Activated naive CD8-positive, alpha-beta T cell treated with anti-CD3 and anti-CD28 coated beads, Interleukin-2, amount 10 ng/mL, durations not matched to agents 7 days and 5 days (primary cell): ENCODE measurements around the gene MIER2. TPM values are rescaled to one million over a fixed set of nuclear protein-coding genes. Genes with fewer than 3 reads are reported as not detected.
"Not testable (repeated sequence)": the region's sequence is repeated elsewhere in the genome, so short reads cannot be mapped to it uniquely, and the experiment has no call there.

Source experiments
- ATAC-seq: fragments of 150-1000 bp; cut with Tn5 transposase; one replicate; pipeline ENCODE4 v1.10.0; 2021; ENCODE audit warnings: low read depth, moderate library complexity
- POLR2A ChIA-PET: fragments of 350-600 bp; sonication (Branson Sonifier 250); formaldehyde crosslinking; loops from one replicate; lab custom pipeline; 2021; ENCODE audit warnings: antibody characterized with exemption; lab: Charles Lee
- DNase-seq: peaks from one replicate; pipeline ENCODE4 v3.0.0; 2021
- H3K27ac Mint-ChIP-seq: one replicate; pipeline ENCODE4 v1.8.0; 2022; ENCODE audit warnings: mild to moderate bottlenecking, mixed read lengths
- H3K27me3 Mint-ChIP-seq: one replicate; pipeline ENCODE4 v1.8.0; 2022; ENCODE audit warnings: mild to moderate bottlenecking, moderate library complexity, mixed read lengths
- H3K36me3 Mint-ChIP-seq: one replicate; pipeline ENCODE4 v1.8.0; 2021; ENCODE audit warnings: mild to moderate bottlenecking, mixed read lengths
- H3K4me1 Mint-ChIP-seq: one replicate; pipeline ENCODE4 v1.8.0; 2021; ENCODE audit warnings: mixed read lengths
- H3K4me3 Mint-ChIP-seq: one replicate; pipeline ENCODE4 v1.8.0; 2022; ENCODE audit warnings: mild to moderate bottlenecking, moderate library complexity, mixed read lengths
- H3K9me3 Mint-ChIP-seq: one replicate; pipeline ENCODE4 v1.8.0; 2021; ENCODE audit warnings: mixed read lengths
- total RNA-seq, 2 experiments: library from RNA; stranded (reverse); gene quantifications; one replicate each; pipeline ENCODE4 v1.2.3, GENCODE V29; 2021

Gene MIER2, protein sequence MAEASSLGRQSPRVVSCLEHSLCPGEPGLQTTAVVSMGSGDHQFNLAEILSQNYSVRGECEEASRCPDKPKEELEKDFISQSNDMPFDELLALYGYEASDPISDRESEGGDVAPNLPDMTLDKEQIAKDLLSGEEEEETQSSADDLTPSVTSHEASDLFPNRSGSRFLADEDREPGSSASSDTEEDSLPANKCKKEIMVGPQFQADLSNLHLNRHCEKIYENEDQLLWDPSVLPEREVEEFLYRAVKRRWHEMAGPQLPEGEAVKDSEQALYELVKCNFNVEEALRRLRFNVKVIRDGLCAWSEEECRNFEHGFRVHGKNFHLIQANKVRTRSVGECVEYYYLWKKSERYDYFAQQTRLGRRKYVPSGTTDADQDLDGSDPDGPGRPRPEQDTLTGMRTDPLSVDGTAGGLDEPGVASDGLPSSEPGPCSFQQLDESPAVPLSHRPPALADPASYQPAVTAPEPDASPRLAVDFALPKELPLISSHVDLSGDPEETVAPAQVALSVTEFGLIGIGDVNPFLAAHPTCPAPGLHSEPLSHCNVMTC
- total RNA-seq: 10 to 100 TPM; 23.4 to 24.9 TPM

DNA sequence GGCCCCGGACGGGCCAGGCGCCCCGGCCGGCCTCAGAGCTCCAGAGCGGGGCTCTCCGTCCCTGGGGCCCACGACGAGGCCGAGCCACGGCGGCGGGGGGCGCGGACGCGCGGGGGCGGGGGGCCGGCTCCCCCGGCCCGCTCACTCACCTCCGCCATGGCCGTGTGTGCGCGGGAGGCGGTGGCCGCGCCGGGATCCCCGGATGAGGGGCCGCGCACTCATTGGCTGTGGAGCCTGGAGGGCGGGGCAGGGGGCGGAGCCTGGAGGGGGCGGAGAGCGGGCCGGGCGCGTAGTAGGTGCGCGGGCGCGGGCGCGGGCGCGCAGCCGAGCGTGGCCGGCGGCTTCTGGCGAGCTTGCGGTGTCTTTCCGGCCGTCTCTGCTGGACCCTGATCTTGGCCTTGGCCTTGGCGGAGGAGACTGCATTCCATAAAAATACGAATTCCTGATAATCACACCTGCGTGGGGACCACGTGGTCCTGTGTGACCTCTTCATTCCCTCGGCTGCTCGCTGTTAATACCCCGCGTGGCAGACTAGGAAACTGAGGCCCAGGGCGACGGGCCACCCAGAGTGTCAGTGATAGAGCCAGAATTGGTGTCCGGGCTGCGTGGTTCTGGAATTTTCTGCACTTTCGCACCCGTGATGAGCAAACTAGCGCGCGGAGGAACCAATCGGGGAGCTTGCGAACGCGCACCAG is at the start of gene MIER2:
Gene MIER2, minus strand, starts transcription at position 172 of the 695 bp plus-strand sequence. Its CDS starts 14 bp downstream, at position 158.
- peak; percentile 89 for ATAC-seq
- POLR2A ChIA-PET: no interaction called here
- H3K9me3 Mint-ChIP-seq: no peaks in the 10 kb centered on the region
- H3K4me3 Mint-ChIP-seq: peak within 1 kb of the TSS; percentile 88
- peaks cover 9% of the 10 kb centered on the region for H3K36me3 Mint-ChIP-seq
- peaks cover 31% of the 10 kb centered on the region for H3K4me1 Mint-ChIP-seq
- H3K27me3 Mint-ChIP-seq: peaks cover 9% of the 10 kb centered on the region
- peak; percentile 99 for DNase-seq
- peak within 1 kb of the TSS; percentile 81 for H3K27ac Mint-ChIP-seq

DNA sequence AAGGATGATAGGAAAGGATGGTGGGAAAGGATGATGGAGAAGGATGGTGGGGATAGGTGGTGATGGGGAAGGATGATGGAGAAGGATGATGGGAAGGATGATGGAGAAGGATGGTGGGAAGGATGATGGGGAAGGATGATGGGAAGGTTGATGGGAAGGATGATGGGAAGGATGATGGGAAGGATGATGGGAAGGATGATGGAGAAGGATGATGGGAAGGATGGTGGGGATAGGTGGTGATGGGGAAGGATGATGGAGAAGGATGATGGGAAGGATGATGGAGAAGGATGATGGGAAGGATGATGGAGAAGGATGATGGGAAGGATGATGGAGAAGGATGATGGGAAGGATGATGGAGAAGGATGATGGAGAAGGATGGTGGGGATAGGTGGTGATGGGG is 49.0 kb upstream of the MIER2 start:
- POLR2A ChIA-PET, ATAC-seq: not testable (repeated sequence)

DNA sequence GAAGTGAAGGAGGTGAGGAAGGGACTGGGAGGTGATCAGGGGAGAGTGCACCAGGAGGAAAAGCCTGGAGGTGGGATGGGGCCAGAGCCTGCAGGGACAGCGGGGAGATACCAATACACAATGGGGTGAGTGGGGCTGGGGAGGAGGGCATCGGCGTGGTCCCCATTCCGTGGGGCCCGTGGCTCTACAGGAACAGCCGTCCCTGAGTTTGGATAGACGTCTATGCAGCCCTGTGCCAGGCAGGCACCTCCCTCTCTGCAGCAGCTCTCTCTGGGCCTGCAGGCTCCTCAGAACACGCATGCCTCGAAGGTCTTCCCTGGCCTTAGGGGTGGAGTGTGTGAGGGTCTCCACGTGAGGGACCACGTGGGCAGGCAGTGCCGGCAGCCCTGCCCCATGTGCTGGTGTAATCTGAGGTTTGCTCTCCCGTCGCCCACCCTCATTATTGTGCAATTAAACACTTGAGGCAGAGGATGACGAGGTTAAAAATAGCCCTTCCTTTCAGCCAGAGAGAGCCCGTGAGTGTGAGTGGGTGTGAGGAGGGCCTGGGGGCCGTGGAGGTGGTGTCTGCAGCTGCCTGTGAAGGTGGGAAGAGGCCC is 47.9 kb upstream of the MIER2 start:
- H3K36me3 Mint-ChIP-seq: peaks cover 12% of the 10 kb centered on the region
- DNase-seq (no peak), ATAC-seq (no peak)
- POLR2A ChIA-PET: no interaction called here
- peaks cover 8% of the 10 kb centered on the region for H3K27me3 Mint-ChIP-seq
- H3K9me3 Mint-ChIP-seq: peaks cover 19% of the 10 kb centered on the region
- H3K4me3 Mint-ChIP-seq: no peak overlapping the region
- H3K27ac Mint-ChIP-seq: no peak overlapping the region
- H3K4me1 Mint-ChIP-seq: peaks cover 2% of the 10 kb centered on the region

More for the DNA sequence above, 49.0 kb upstream of the MIER2 start:
- Mint-ChIP-seq H3K27ac (peak overlapping the region; percentile 81), H3K36me3 (peaks cover 12% of the 10 kb centered on the region), H3K9me3 (peaks cover 19% of the 10 kb centered on the region), H3K4me3 (peak overlapping the region; percentile 24)
- not testable (repeated sequence) for H3K4me1 Mint-ChIP-seq, H3K27me3 Mint-ChIP-seq, DNase-seq

DNA sequence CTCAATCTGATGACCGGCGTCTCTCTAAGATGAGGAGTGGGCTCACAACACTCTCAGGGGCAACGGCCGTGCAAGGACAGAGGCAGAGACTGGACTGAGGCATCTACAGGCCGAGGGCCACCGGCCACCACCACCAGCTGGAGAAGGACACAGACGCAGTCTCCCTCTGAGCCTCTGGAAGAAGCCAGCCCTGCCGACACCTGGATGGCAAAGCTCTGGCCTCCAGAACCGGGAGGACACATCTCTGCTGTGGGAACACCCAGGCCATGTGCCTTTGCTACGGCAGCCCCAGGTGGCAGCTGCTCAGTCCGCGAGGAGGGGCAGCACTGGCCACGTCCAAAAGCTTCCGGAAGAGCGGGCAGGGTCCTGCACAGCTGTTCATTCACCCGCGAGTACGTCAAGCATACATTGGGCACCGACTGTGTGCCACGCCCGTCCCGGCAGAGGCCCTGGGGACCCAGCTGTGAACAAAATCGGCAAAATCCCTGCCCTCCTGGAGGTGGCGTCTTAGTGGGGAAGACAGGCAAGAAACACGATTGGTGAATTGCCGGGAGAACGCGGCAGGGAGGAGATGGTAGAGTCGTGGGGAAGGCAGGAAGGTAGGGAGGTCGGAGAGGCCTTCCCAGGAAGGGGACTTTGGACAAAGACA is 47.3 kb upstream of the MIER2 start:
- POLR2A ChIA-PET: no interaction called here
- H3K9me3 Mint-ChIP-seq: peaks cover 19% of the 10 kb centered on the region
- H3K4me1 Mint-ChIP-seq: peaks cover 2% of the 10 kb centered on the region
- H3K27me3 Mint-ChIP-seq: peaks cover 10% of the 10 kb centered on the region
- no peak overlapping the region for H3K4me3 Mint-ChIP-seq
- no peak for ATAC-seq
- peaks cover 12% of the 10 kb centered on the region for H3K36me3 Mint-ChIP-seq
- H3K27ac Mint-ChIP-seq: no peak overlapping the region
- DNase-seq: no peak

DNA sequence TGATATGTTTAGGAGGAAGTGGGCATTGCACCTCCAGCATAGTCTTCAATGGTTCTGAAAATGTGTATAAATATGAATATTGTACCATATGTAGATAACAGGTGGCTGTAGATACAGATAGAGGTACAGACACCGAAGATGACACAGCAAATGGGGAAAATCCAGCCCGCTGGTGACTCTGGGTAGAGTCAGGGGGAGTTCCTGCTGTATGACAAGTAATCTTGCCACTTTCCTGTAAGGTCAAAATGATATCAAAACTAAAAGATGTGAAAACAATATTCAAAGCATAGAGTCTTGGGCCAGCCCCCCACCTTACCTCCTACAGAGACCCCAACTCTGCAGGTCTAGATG is 46.6 kb upstream of the MIER2 start:
- no peak for ATAC-seq
- H3K4me3 Mint-ChIP-seq: no peak overlapping the region
- H3K27me3 Mint-ChIP-seq: peaks cover 16% of the 10 kb centered on the region
- peaks cover 2% of the 10 kb centered on the region for H3K4me1 Mint-ChIP-seq
- no peak overlapping the region for H3K27ac Mint-ChIP-seq
- H3K9me3 Mint-ChIP-seq: peaks cover 19% of the 10 kb centered on the region
- POLR2A ChIA-PET: no interaction called here
- peaks cover 12% of the 10 kb centered on the region for H3K36me3 Mint-ChIP-seq
- DNase-seq: no peak

DNA sequence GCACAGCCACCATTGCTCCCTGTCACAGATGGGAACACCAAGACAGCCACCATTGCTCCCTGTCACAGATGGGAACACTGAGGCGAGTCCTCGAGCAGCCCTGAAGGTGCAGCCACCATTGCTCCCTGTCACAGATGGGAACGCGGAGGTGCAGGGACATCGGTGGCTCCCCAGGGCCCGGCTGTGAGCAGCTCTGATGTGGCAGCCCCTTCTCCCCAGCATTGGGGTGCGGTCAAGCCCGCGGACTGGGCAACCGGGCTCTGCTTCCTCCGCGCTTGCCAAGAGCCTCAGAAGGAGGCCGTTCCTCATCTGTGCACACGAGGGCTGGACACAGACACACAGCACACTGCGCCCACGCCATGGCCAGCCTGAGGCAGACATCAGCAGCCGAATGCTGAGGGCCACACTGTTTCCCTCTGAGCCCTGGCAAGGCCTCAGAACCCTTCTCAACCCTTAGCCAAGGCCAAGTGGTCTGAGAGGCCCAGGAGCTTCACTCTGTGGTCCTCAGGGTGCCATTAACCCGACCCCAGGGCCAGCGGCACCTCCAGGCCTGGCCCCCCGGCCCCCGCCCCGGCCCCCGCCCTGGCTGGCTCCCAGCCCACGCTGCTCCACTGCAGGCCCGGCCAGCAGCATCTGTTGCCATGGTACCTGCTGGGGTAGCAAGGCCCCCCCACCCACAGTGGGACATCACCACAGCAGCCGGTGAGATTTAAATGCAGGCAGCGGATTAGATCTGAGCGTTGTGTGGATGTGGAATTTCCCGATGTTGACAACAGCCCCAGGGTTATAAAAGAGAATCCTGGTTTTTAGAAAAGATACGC is 46.0 kb upstream of the MIER2 start:
- peaks cover 10% of the 10 kb centered on the region for H3K36me3 Mint-ChIP-seq
- H3K27ac Mint-ChIP-seq: no peak overlapping the region
- peaks cover 17% of the 10 kb centered on the region for H3K9me3 Mint-ChIP-seq
- DNase-seq (no peak), ATAC-seq (no peak)
- POLR2A ChIA-PET: no interaction called here
- peaks cover 22% of the 10 kb centered on the region for H3K27me3 Mint-ChIP-seq
- peaks cover 2% of the 10 kb centered on the region for H3K4me1 Mint-ChIP-seq
- no peak overlapping the region for H3K4me3 Mint-ChIP-seq

DNA sequence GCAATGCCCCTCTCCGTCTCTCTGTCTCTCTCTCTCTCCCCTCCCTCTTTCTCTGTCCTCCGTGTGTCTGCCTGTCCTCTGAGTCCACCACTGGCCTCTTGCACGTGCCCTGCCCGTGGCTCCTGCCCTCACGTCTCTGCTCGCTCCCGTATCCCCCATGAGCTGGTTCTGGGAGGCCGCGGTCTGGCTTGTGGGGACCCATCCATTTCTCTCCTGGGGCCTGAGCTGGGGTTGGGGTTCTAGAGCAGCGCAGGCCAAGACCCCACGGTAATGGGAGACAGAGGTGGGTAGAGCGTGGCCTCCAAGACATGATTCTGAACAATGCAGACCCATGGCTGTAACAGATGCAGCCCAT is 45.3 kb upstream of the MIER2 start:
- Mint-ChIP-seq H3K4me3 (no peak overlapping the region), H3K4me1 (peaks cover 2% of the 10 kb centered on the region), H3K9me3 (peaks cover 13% of the 10 kb centered on the region), H3K36me3 (peaks cover 6% of the 10 kb centered on the region), H3K27ac (no peak overlapping the region), H3K27me3 (peaks cover 28% of the 10 kb centered on the region)
- ATAC-seq (no peak), DNase-seq (no peak)
- POLR2A ChIA-PET: no interaction called here

DNA sequence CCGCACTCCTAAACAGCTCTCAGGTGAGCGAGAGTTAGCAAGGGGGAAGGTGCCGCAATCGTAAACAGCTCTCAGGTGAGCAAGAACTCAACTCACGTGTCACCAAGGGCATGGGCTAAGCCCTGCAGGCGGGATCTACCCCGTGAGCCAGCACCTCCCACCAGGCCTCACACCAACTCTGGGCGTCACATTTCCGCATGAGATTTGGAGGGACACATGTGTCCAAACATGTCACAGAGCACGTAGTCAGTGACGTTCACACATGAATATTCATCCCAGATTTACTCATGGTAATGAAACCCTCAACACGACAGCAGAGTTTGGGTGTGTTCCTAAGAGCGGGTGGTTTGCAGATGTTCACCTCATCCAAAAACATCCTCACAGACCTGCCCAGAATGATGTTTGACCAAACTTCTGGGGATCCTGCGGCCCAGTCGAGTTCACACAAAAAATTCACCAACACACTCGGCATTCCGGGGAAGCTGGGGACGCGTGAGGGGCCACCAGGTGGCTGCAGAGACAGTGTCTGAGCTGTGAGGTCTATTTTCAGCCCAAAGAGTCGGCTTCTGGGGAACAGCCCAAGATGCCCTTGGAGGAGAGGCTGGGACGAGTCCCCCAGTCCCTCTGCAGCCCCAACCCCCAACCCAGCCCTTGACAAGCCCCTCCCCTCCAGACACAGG is 44.8 kb upstream of the MIER2 start:
- Mint-ChIP-seq H3K4me1 (peaks cover 2% of the 10 kb centered on the region), H3K36me3 (peaks cover 6% of the 10 kb centered on the region), H3K27me3 (peaks cover 31% of the 10 kb centered on the region), H3K4me3 (no peak overlapping the region), H3K9me3 (peaks cover 11% of the 10 kb centered on the region), H3K27ac (no peak overlapping the region)
- no peak for DNase-seq
- ATAC-seq: no peak
- POLR2A ChIA-PET: no interaction called here

DNA sequence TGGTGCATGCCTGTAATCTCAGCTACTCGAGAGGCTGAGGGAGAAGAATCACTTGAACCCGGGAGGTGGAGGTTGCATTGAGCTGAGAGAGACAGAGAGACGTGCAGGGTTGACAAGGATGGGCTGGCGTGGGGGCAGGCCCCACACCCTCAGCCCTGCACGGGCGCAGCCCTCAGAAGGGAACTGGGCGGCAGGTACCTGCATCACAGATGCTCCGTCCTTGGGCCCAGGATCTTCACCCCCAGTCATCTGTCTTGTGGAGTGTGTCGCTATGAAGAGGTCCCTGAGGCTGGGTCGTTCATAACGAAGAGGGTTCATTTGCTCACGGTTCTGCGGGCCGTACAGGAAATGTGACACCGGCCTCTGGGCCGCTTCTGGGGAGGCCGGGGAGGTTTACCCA is 44.1 kb upstream of the MIER2 start:
- H3K4me1 Mint-ChIP-seq: no peaks in the 10 kb centered on the region
- peaks cover 8% of the 10 kb centered on the region for H3K9me3 Mint-ChIP-seq
- H3K36me3 Mint-ChIP-seq: peaks cover 5% of the 10 kb centered on the region
- no peak overlapping the region for H3K4me3 Mint-ChIP-seq
- POLR2A ChIA-PET: no interaction called here
- DNase-seq (no peak), ATAC-seq (no peak)
- peaks cover 38% of the 10 kb centered on the region for H3K27me3 Mint-ChIP-seq
- no peak overlapping the region for H3K27ac Mint-ChIP-seq

DNA sequence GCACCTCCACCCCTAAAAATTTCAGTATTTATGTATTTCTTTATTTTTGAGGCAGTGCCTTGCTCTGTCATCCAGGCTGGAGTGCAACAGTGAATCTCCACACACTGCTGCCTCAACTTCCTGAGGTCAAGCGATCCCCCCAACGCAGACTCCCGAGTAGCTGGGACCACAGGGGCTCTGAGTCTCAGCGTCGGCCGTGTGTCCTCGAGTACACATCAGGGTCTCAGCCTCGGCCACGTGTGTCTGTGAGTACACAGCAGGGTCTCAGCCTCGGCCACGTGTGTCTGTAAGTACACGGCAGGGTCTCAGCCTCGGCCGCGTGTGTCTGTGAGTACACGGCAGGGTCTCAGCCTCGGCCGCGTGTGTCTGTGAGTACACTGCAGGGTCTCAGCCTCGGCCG is 43.2 kb upstream of the MIER2 start:
- H3K9me3 Mint-ChIP-seq: peaks cover 3% of the 10 kb centered on the region
- no peak overlapping the region for H3K4me3 Mint-ChIP-seq
- DNase-seq: no peak
- no peak overlapping the region for H3K27ac Mint-ChIP-seq
- peaks cover 4% of the 10 kb centered on the region for H3K4me1 Mint-ChIP-seq
- peaks cover 45% of the 10 kb centered on the region for H3K27me3 Mint-ChIP-seq
- ATAC-seq: no peak
- H3K36me3 Mint-ChIP-seq: no peaks in the 10 kb centered on the region
- POLR2A ChIA-PET: no interaction called here

DNA sequence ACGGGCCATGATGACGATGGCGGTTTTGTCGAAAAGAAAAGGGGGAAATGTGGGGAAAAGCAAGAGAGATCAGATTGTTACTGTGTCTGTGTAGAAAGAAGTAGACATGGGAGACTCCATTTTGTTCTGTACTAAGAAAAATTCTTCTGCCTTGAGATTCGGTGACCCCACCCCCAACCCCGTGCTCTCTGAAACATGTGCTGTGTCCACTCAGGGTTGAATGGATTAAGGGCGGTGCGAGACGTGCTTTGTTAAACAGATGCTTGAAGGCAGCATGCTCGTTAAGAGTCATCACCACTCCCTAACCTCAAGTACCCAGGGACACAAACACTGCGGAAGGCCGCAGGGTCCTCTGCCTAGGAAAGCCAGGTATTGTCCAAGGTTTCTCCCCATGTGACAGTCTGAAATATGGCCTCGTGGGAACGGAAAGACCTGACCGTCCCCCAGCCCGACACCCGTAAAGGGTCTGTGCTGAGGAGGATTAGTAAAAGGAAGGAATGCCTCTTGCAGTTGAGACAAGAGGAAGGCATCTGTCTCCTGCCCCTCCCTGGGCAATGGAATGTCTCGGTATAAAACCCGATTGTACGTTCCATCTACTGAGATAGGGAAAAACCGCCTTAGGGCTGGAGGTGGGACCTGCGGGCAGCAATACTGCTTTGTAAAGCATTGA is 42.2 kb upstream of the MIER2 start:
- POLR2A ChIA-PET, H3K4me1 Mint-ChIP-seq, H3K27ac Mint-ChIP-seq, DNase-seq, H3K36me3 Mint-ChIP-seq, ATAC-seq, H3K9me3 Mint-ChIP-seq, H3K4me3 Mint-ChIP-seq: not testable (repeated sequence)
- peaks cover 48% of the 10 kb centered on the region for H3K27me3 Mint-ChIP-seq

DNA sequence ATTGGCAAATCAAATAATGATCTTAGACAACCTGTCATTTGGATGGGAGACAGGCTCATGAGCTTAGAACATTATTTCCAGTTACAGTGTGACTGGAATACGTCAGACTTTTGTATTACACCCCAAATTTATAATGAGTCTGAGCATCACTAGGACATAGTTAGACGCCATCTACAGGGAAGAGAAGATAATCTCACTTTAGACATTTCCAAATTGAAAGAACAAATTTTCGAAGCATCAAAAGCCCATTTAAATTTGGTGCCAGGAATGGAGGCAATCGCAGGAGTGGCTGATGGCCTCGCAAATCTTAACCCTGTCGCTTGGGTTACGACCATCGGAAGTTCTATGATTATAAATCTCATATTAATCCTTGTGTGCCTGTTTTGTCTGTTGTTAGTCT is 41.6 kb upstream of the MIER2 start:
- H3K36me3 Mint-ChIP-seq, H3K27ac Mint-ChIP-seq, ATAC-seq, DNase-seq, H3K4me3 Mint-ChIP-seq, H3K9me3 Mint-ChIP-seq, H3K4me1 Mint-ChIP-seq, POLR2A ChIA-PET: not testable (repeated sequence)
- H3K27me3 Mint-ChIP-seq: peaks cover 48% of the 10 kb centered on the region
